A673 (cell line): Measurements from ENCODE around the gene CDK12. TPM values are rescaled to one million over a fixed set of nuclear protein-coding genes. Genes with fewer than 3 reads are reported as not detected.

ENCODE experiments used
- BruUV-seq: library from RNA; stranded (reverse); fragments of 400-500 nt; replicated peaks from 2 replicates; lab custom pipeline; 2021; lab: Mats Ljungman, UMichigan
- CTCF ChIA-PET: fragments of 300-600 bp; sonication (Branson Sonifier 250); formaldehyde crosslinking; loops from one replicate; lab custom pipeline; 2022; ENCODE audit warnings: antibody characterized with exemption; lab: Charles Lee
- POLR2A ChIA-PET: fragments of 300-600 bp; sonication (Branson Sonifier 250); formaldehyde crosslinking; loops from one replicate; lab custom pipeline; 2022; ENCODE audit warnings: antibody characterized with exemption; ENCODE audit not compliant: low non-redundant PET; lab: Charles Lee
- DNase-seq: peaks from one replicate; pipeline ENCODE4 v3.0.0-alpha.2; 2015; ENCODE audit warnings: low spot score
- H3K27ac ChIP-seq: fragments of 200-600 bp; sonication (generic); 2 replicates; pipeline ENCODE4 v1.5.1; 2016; ENCODE audit warnings: mixed run types, low read depth, mild to moderate bottlenecking, mixed read lengths, antibody characterized with exemption, low read length; ENCODE audit not compliant: poor library complexity, severe bottlenecking
- H3K27me3 ChIP-seq: fragments of 200-600 bp; sonication (generic); replicated peaks from 2 replicates; pipeline ENCODE4 v1.6.1; 2017; ENCODE audit warnings: mixed run types, low read depth, mild to moderate bottlenecking, mixed read lengths, antibody characterized with exemption, low read length; ENCODE audit not compliant: insufficient read depth, poor library complexity
- H3K36me3 ChIP-seq: fragments of 200-600 bp; sonication (generic); 2 replicates; pipeline ENCODE4 v1.6.1; 2016; ENCODE audit warnings: mixed run types, mild to moderate bottlenecking, mixed read lengths, antibody characterized with exemption, low read length; ENCODE audit not compliant: insufficient read depth, poor library complexity, severe bottlenecking
- H3K4me1 ChIP-seq: fragments of 200-600 bp; sonication (generic); 2 replicates; pipeline ENCODE4 v1.6.1; 2017; ENCODE audit warnings: mixed run types, mild to moderate bottlenecking, mixed read lengths, antibody characterized with exemption, low read length; ENCODE audit not compliant: insufficient read depth, poor library complexity, severe bottlenecking
- H3K4me3 ChIP-seq: fragments of 200-600 bp; sonication (generic); 2 replicates; pipeline ENCODE4 v1.5.1; 2016; ENCODE audit warnings: low read depth, mixed run types, mild to moderate bottlenecking, mixed read lengths, low read length; ENCODE audit not compliant: poor library complexity, severe bottlenecking
- H3K9me3 ChIP-seq: fragments of 200-600 bp; sonication (generic); 2 replicates; pipeline ENCODE4 v1.6.1; 2016; ENCODE audit warnings: mixed run types, low read depth, mild to moderate bottlenecking, mixed read lengths, antibody characterized with exemption, low read length; ENCODE audit not compliant: poor library complexity, severe bottlenecking
- EZH2 ChIP-seq: fragments of 200-600 bp; sonication (generic); IDR thresholded peaks from 2 replicates; pipeline ENCODE4 v1.6.1; 2017; ENCODE audit warnings: borderline replicate concordance, low read depth, mild to moderate bottlenecking, mixed read lengths, antibody characterized with exemption, low read length; ENCODE audit not compliant: poor library complexity, severe bottlenecking
- intact Hi-C: fragments of 100-400 bp; cut with micrococcal nuclease; formaldehyde crosslinking; loops from one replicate; pipeline ENCODE4 v1.10.0; 2022; ENCODE audit not compliant: unreplicated experiment
- total RNA-seq: library from RNA; stranded (reverse); gene quantifications from 2 replicates; pipeline ENCODE4 v1.2.3, GENCODE V29; 2021
- TF ChIP-seq, protein P1 (sequence below): fragments of 300-800, 200-600 bp; sonication (generic); conservative IDR thresholded peaks from 2 replicates; pipeline ENCODE4 v1.5.1; 2017; ENCODE audit warnings: low read depth, mild to moderate bottlenecking, antibody characterized with exemption, low read length, moderate library complexity, mixed read lengths

The CDK12 gene
- total RNA-seq, 1 experiment from 2014 or later, result 43.5 TPM

DNA sequence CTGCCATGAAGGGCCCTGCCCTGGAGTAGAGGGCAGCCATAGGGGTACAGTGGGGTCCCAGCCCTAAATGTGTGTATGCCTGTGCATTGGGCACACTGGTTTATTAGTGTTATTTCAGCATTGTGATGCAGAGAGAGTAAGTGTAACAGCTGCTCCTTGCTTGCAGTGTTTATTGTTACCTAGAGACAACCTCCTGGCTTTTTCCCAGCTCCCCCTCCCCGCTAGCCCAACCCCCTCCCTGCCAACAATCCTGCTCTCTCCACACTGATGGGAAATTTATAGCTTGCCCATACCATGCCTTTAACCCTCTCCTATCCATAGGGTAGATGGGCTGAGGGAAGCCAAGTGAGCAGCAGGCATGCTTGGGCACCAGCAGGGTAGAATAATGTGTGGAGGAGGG lies 95.1 kb downstream of the CDK12 start:
- DNase-seq, result no peak
- TF ChIP-seq, protein P1, sequence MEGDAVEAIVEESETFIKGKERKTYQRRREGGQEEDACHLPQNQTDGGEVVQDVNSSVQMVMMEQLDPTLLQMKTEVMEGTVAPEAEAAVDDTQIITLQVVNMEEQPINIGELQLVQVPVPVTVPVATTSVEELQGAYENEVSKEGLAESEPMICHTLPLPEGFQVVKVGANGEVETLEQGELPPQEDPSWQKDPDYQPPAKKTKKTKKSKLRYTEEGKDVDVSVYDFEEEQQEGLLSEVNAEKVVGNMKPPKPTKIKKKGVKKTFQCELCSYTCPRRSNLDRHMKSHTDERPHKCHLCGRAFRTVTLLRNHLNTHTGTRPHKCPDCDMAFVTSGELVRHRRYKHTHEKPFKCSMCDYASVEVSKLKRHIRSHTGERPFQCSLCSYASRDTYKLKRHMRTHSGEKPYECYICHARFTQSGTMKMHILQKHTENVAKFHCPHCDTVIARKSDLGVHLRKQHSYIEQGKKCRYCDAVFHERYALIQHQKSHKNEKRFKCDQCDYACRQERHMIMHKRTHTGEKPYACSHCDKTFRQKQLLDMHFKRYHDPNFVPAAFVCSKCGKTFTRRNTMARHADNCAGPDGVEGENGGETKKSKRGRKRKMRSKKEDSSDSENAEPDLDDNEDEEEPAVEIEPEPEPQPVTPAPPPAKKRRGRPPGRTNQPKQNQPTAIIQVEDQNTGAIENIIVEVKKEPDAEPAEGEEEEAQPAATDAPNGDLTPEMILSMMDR, result no peak
- no peak for TF ChIP-seq EZH2
- no peaks in the 10 kb centered on the region for H3K36me3 ChIP-seq
- no peaks in the 10 kb centered on the region for H3K9me3 ChIP-seq
- BruUV-seq, result no TSS peak
- H3K27me3 ChIP-seq, result no peaks in the 10 kb centered on the region
- no peaks in the 10 kb centered on the region for H3K4me1 ChIP-seq
- H3K4me3 ChIP-seq, result no peak overlapping the region
- H3K27ac ChIP-seq, result no peak overlapping the region
- intact Hi-C loops, result no loop called here
- ChIA-PET POLR2A (no interaction called here), CTCF (no interaction called here)

- no peak for DNase-seq
- intact Hi-C loops, result no loop called here
- Histone ChIP-seq H3K27me3 (no peaks in the 10 kb centered on the region), H3K4me3 (no peak overlapping the region), H3K4me1 (no peaks in the 10 kb centered on the region), H3K36me3 (no peaks in the 10 kb centered on the region), H3K9me3 (no peaks in the 10 kb centered on the region), H3K27ac (no peak overlapping the region)
- no TSS peak for BruUV-seq
- ChIA-PET POLR2A (no interaction called here), CTCF (no interaction called here)
- TF ChIP-seq, protein P1, result no peak
- no peak for TF ChIP-seq EZH2
These were observed 101.1 kb downstream of the CDK12 start for GRCh38 chr17:39562395-39562794.

DNA sequence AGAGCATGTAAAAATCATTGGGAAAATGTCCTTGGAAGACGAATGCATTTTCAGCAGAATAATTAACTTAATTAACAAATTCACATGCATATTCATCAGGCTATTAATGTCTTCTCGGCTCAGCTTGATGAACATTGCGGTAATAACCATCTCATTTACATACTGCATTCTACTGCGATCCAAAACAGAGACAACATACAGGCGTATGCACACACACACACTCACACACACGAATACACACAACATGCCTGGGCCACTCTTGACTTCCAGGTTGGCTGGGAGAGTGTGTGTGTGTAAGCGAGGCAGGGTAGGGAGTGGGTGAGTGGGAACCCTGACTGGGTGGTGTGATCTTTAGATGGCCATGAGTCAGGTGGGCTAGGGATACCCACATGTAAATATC lies 101.7 kb downstream of the CDK12 start:
- Histone ChIP-seq H3K4me3 (no peak overlapping the region), H3K4me1 (no peaks in the 10 kb centered on the region), H3K27ac (no peak overlapping the region), H3K36me3 (no peaks in the 10 kb centered on the region), H3K9me3 (no peaks in the 10 kb centered on the region), H3K27me3 (no peaks in the 10 kb centered on the region)
- POLR2A ChIA-PET, result no interaction called here
- BruUV-seq, result no TSS peak
- CTCF ChIA-PET, result interaction anchor here (0.5 kb wide), 1 partner anchor 960 kb away, joined by 4 read pairs; no protein-coding TSS in a partner anchor
- intact Hi-C loops, result no loop called here
- TF ChIP-seq, protein P1, result no peak
- TF ChIP-seq EZH2, result no peak
- DNase-seq, result no peak
